Measurements from ENCODE around the gene TEX2. TPM values are rescaled to one million over a fixed set of nuclear protein-coding genes. Genes with fewer than 3 reads are reported as not detected.

The TEX2 gene
- polyA plus RNA-seq, 3 donors: 6.5 to 8.7 (median 7.8) TPM

DNA sequence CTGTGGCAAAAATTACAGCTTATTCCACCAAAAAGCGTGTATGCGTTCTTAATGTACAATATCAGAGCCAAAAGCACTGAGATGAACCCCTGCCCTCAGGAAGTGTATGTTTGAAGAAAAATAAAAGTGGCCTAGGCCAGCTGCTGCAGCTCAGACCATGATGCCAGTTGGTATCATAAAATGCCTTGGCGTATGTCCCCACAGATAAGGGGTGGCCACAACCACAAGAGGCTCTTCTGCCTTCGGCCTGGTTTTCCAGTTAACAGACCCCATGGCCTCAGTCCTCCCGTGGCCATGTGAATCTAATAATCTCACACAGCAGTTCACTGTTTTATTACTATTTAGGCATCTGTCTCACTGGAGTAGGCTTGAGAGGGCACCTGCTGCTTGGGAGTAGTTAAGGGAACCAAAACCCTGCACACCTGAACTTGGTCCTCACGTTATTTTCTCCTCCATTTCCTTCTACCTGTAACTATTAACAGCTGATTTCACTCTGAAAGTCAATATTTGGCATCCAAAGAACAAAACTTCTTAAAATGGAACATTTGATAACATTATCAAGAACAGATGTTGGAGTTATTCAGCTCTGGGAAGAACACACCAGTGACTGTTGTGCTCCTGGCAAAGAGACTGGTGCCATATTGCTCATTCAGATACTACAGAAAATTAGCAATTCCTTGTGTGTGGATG is 98.3 kb downstream of the TEX2 start:
- no peaks in the 10 kb centered on the region for H3K79me2 ChIP-seq (ENCODE audit: insufficient read depth, low read length)
- H2AFZ ChIP-seq (ENCODE audit: insufficient read depth, low read depth, low read length, poor library complexity, severe bottlenecking): no peak overlapping the region
- H3K4me1 ChIP-seq (ENCODE audit: control insufficient read depth in 1 of 2, insufficient read depth in 2 of 2, low read length in 2 of 2): no peaks in the 10 kb centered on the region
- peaks cover 58 to 79% of the 10 kb centered on the region in 2 donors for H3K36me3 Mint-ChIP-seq
- no peak overlapping the region for H3K4me2 ChIP-seq (replicated peaks; ENCODE audit: extremely low read depth, low read length, poor library complexity, severe bottlenecking)
- no peak for DNase-seq
- no peaks in the 10 kb centered on the region for H3K4me1 Mint-ChIP-seq
- H3K27me3 Mint-ChIP-seq (ENCODE audit: low read depth in 3 of 3): peaks cover 0 to 2% (median 0%) of the 10 kb centered on the region in 3 donors
- no peak overlapping the region for H3K9ac ChIP-seq (ENCODE audit: insufficient read depth, low read length, poor library complexity, severe bottlenecking)
- intact Hi-C loops (cut with micrococcal nuclease): no loop called here
- TF ChIP-seq, protein P1, sequence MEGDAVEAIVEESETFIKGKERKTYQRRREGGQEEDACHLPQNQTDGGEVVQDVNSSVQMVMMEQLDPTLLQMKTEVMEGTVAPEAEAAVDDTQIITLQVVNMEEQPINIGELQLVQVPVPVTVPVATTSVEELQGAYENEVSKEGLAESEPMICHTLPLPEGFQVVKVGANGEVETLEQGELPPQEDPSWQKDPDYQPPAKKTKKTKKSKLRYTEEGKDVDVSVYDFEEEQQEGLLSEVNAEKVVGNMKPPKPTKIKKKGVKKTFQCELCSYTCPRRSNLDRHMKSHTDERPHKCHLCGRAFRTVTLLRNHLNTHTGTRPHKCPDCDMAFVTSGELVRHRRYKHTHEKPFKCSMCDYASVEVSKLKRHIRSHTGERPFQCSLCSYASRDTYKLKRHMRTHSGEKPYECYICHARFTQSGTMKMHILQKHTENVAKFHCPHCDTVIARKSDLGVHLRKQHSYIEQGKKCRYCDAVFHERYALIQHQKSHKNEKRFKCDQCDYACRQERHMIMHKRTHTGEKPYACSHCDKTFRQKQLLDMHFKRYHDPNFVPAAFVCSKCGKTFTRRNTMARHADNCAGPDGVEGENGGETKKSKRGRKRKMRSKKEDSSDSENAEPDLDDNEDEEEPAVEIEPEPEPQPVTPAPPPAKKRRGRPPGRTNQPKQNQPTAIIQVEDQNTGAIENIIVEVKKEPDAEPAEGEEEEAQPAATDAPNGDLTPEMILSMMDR (IDR thresholded peaks at IDR 0.05): no peak
- no peak overlapping the region for H3K27ac ChIP-seq (ENCODE audit: low read depth in 1 of 2, low read length in 2 of 2)
- no peaks in the 10 kb centered on the region for H3K27me3 ChIP-seq (ENCODE audit: control insufficient read depth in 2 of 2, insufficient read depth in 2 of 2, low read length in 2 of 2)
- no peaks in the 10 kb centered on the region for H3K9me3 ChIP-seq (replicated peaks in 1 of 2; ENCODE audit: control insufficient read depth in 1 of 2, insufficient read depth in 1 of 2, low read length in 2 of 2)
- no peak overlapping the region for H3K4me3 ChIP-seq (replicated peaks in 1 of 3; ENCODE audit: low read depth in 2 of 3, low read length in 3 of 3)
- H3K4me3 Mint-ChIP-seq: no peak overlapping the region
- peaks cover 40 to 94% of the 10 kb centered on the region in 2 donors for H3K36me3 ChIP-seq (replicated peaks in 1 of 2; ENCODE audit: control insufficient read depth in 1 of 2, insufficient read depth in 2 of 2, low read length in 2 of 2)
- peak overlapping the region in 3 of 7 donors; percentile 1 to 26 (median 19) for H3K27ac Mint-ChIP-seq
- H3K9me3 Mint-ChIP-seq: no peaks in the 10 kb centered on the region
- H4K20me1 ChIP-seq (ENCODE audit: insufficient read depth, low read length): no peaks in the 10 kb centered on the region
- no CpG with 5 or more reads among the region's 6 CpGs for WGBS (ENCODE audit: insufficient coverage)

DNA sequence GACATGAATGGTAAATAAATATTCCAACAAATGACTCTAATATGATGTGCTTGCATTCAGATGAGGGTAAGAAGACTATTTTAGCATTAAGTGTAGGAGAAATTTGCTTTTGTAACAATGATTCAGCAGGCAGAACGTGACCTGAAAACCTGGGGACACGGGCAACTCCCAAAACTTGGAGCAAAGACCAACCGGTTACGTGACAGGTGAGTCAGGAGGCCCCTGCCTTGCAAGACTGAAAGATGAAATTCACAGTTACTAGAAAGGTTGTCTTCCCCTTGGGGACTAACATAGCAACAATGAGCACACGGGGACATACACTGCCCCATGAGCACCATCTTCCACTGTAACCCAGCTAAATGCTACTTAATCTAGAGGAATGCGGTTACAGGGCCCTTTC is 99.6 kb downstream of the TEX2 start:
- no peaks in the 10 kb centered on the region for H3K79me2 ChIP-seq (ENCODE audit: insufficient read depth, low read length)
- no peaks in the 10 kb centered on the region for H3K9me3 Mint-ChIP-seq
- 100% methylated on average over 3 of the region's 6 CpGs for WGBS (ENCODE audit: insufficient coverage)
- no peak overlapping the region for H2AFZ ChIP-seq (ENCODE audit: insufficient read depth, low read depth, low read length, poor library complexity, severe bottlenecking)
- TF ChIP-seq, protein P1 (IDR thresholded peaks at IDR 0.05): no peak
- no peaks in the 10 kb centered on the region for H3K4me1 ChIP-seq (ENCODE audit: control insufficient read depth in 1 of 2, insufficient read depth in 2 of 2, low read length in 2 of 2)
- H3K27me3 Mint-ChIP-seq (ENCODE audit: low read depth in 3 of 3): peaks cover 0 to 2% (median 0%) of the 10 kb centered on the region in 3 donors
- no peaks in the 10 kb centered on the region for H3K9me3 ChIP-seq (replicated peaks in 1 of 2; ENCODE audit: control insufficient read depth in 1 of 2, insufficient read depth in 1 of 2, low read length in 2 of 2)
- no peak overlapping the region for H3K4me3 Mint-ChIP-seq
- intact Hi-C loops (cut with micrococcal nuclease): no loop called here
- DNase-seq: no peak
- no peaks in the 10 kb centered on the region for H4K20me1 ChIP-seq (ENCODE audit: insufficient read depth, low read length)
- no peak overlapping the region for H3K9ac ChIP-seq (ENCODE audit: insufficient read depth, low read length, poor library complexity, severe bottlenecking)
- H3K36me3 Mint-ChIP-seq: peaks cover 55 to 72% of the 10 kb centered on the region in 2 donors
- H3K36me3 ChIP-seq (replicated peaks in 1 of 2; ENCODE audit: control insufficient read depth in 1 of 2, insufficient read depth in 2 of 2, low read length in 2 of 2): peaks cover 43 to 94% of the 10 kb centered on the region in 2 donors
- no peak overlapping the region for H3K4me3 ChIP-seq (replicated peaks in 1 of 3; ENCODE audit: low read depth in 2 of 3, low read length in 3 of 3)
- H3K27me3 ChIP-seq (ENCODE audit: control insufficient read depth in 2 of 2, insufficient read depth in 2 of 2, low read length in 2 of 2): no peaks in the 10 kb centered on the region
- H3K27ac Mint-ChIP-seq: peak overlapping the region in 1 of 7 donors; percentile 36
- no peak overlapping the region for H3K4me2 ChIP-seq (replicated peaks; ENCODE audit: extremely low read depth, low read length, poor library complexity, severe bottlenecking)
- no peak overlapping the region for H3K27ac ChIP-seq (ENCODE audit: low read depth in 1 of 2, low read length in 2 of 2)
- H3K4me1 Mint-ChIP-seq: no peaks in the 10 kb centered on the region

Measured in CD14-positive monocyte (primary cell).